K562 (cell line): ENCODE results near the gene SH3RF1. TPM values are rescaled to one million over a fixed set of nuclear protein-coding genes. Genes with fewer than 3 reads are reported as not detected.

ENCODE experiments used
- ATAC-seq: fragments of 200-7000 bp; cut with Tn5 transposase; 3 replicates; pipeline ENCODE4 v1.9.1; 2020; ENCODE audit warnings: moderate library complexity
- BruUV-seq: library from RNA; stranded (reverse); fragments of 400-500 nt; replicated peaks from 2 replicates; lab custom pipeline; 2021; lab: Mats Ljungman, UMichigan
- CTCF ChIA-PET: fragments of 300-600 bp; formaldehyde crosslinking; extraction: SDS; loops from one replicate; lab custom pipeline; 2021; ENCODE audit warnings: low intra/inter-chr PET ratio; lab: Yijun Ruan, JAX
- POLR2A ChIA-PET: fragments of 300-600, 350-650 bp; sonication (Branson Sonifier 250); formaldehyde crosslinking; extraction: SDS; loops from one replicate; lab custom pipeline; 2021; ENCODE audit warnings: antibody characterized with exemption, inconsistent platforms; lab: Yijun Ruan, JAX
- DNase-seq, 4 experiments: peaks; one replicate each; pipeline versions ENCODE4 v3.0.0 to v3.0.0-alpha.2; 2011 to 2018; ENCODE audit warnings: low spot score in 3 of 4, mixed read lengths in 3 of 4; ENCODE audit errors: extremely low read depth in 1 of 4
- FAIRE-seq: peaks from 2 replicates; lab custom pipeline; 2011; peaks lifted over from hg19 to GRCh38; lab: Jason Lieb, UNC
- H2AFZ ChIP-seq: 2 replicates; pipeline ENCODE4 v1.6.0; 2011; ENCODE audit warnings: low read depth, low read length, control low read depth, inconsistent platforms
- H3K27ac ChIP-seq: fragments of 200-600 bp; 3 replicates; pipeline ENCODE4 v1.8.0; 2011; ENCODE audit warnings: low read depth, mild to moderate bottlenecking, control low read depth, inconsistent platforms, low read length, moderate library complexity, mixed read lengths; ENCODE audit errors: extremely low read depth
- H3K27me3 ChIP-seq, 2 experiments: fragments of 300-600 bp in 1 of 2; 2 replicates in 1 of 2; 3 replicates in 1 of 2; pipeline versions ENCODE4 v1.6.0 to v1.8.0; 2011; ENCODE audit warnings: inconsistent platforms in 2 of 2, low read length in 2 of 2, mild to moderate bottlenecking in 1 of 2, mixed read lengths in 1 of 2, moderate library complexity in 1 of 2; ENCODE audit not compliant: control insufficient read depth in 2 of 2, insufficient read depth in 2 of 2
- H3K36me3 ChIP-seq: fragments of 300-600 bp; 3 replicates; pipeline ENCODE4 v1.8.0; 2011; ENCODE audit warnings: mild to moderate bottlenecking, low read length, inconsistent platforms; ENCODE audit not compliant: control insufficient read depth, insufficient read depth
- H3K4me1 ChIP-seq, 2 experiments: fragments of 200-600 bp in 1 of 2; replicated peaks in 1 of 2; 2 replicates in 1 of 2; 3 replicates in 1 of 2; pipeline versions ENCODE4 v1.5.1 to v1.8.0; 2011; ENCODE audit warnings: inconsistent platforms in 2 of 2, low read length in 2 of 2, mild to moderate bottlenecking in 1 of 2, mixed read lengths in 1 of 2, moderate library complexity in 1 of 2; ENCODE audit not compliant: control insufficient read depth in 2 of 2, insufficient read depth in 2 of 2
- H3K4me2 ChIP-seq: 2 replicates; pipeline ENCODE4 v1.6.1; 2011; ENCODE audit warnings: low read length, control low read depth, inconsistent platforms, mixed read lengths; ENCODE audit not compliant: insufficient read depth
- H3K4me3 ChIP-seq: fragments of 200-600 bp; sonication (generic), shearing (Covaris generic); 2 replicates; pipeline ENCODE4 v1.5.1; 2016; ENCODE audit warnings: control low read depth, inconsistent platforms
- H3K79me2 ChIP-seq: fragments of 200-600 bp; 3 replicates; pipeline ENCODE4 v1.8.0; 2011; ENCODE audit warnings: low read length, inconsistent platforms; ENCODE audit not compliant: control insufficient read depth, insufficient read depth
- H3K9ac ChIP-seq, 2 experiments: 2 replicates each; pipeline versions ENCODE4 v1.6.0 to v1.6.1; 2011; ENCODE audit warnings: low read depth in 2 of 2, low read length in 2 of 2, control low read depth in 1 of 2, inconsistent platforms in 1 of 2, mild to moderate bottlenecking in 1 of 2, mixed read lengths in 1 of 2; ENCODE audit not compliant: insufficient read depth in 1 of 2
- H3K9me1 ChIP-seq: one replicate; pipeline ENCODE4 v1.6.0; 2011; ENCODE audit warnings: inconsistent platforms, mild to moderate bottlenecking, low read length, moderate library complexity; ENCODE audit not compliant: control insufficient read depth, insufficient read depth
- H3K9me3 ChIP-seq: replicated peaks from 2 replicates; pipeline ENCODE4 v1.5.1; 2011; ENCODE audit warnings: low read depth, low read length, inconsistent platforms; ENCODE audit not compliant: control insufficient read depth, insufficient read depth
- H4K20me1 ChIP-seq: replicated peaks from 2 replicates; pipeline ENCODE4 v1.6.1; 2011; ENCODE audit warnings: low read length, inconsistent platforms, mixed read lengths; ENCODE audit not compliant: control insufficient read depth, insufficient read depth
- EGR1 ChIP-seq: fragments of 450-650 bp; conservative IDR thresholded peaks from 2 replicates; pipeline ENCODE4 v1.6.1; 2017; ENCODE audit warnings: mild to moderate bottlenecking
- ESRRB ChIP-seq: fragments of 250-450 bp; sonication (Bioruptor Pico); IDR thresholded peaks from 2 replicates; pipeline ENCODE4 v1.5.0; 2020; ENCODE audit warnings: mild to moderate bottlenecking, moderate library complexity, borderline replicate concordance
- MEF2A ChIP-seq: IDR thresholded peaks from 2 replicates; pipeline ENCODE4 v1.6.1; 2011; ENCODE audit warnings: low read depth, mild to moderate bottlenecking, low read length, moderate library complexity; ENCODE audit not compliant: control insufficient read depth
- NR2F6 ChIP-seq: fragments of 450-650 bp; formaldehyde crosslinking; IDR thresholded peaks from 2 replicates; pipeline ENCODE4 v1.4.0; 2020; ENCODE audit warnings: mild to moderate bottlenecking
- PML ChIP-seq: IDR thresholded peaks from 2 replicates; pipeline ENCODE4 v1.6.1; 2012; ENCODE audit warnings: low read length, inconsistent platforms
- RBM15 ChIP-seq: fragments of 200-400 bp; formaldehyde crosslinking; IDR thresholded peaks from 2 replicates; pipeline ENCODE4 v1.6.1; 2018; ENCODE audit warnings: mild to moderate bottlenecking, low read length, moderate library complexity; ENCODE audit not compliant: insufficient read depth
- SNIP1 ChIP-seq: fragments of 450-650 bp; IDR thresholded peaks from 2 replicates; pipeline ENCODE4 v1.7.1; 2017; ENCODE audit warnings: low read depth, mild to moderate bottlenecking
- ZNF766 ChIP-seq: fragments of 200-800 bp; sonication (Bioruptor generic); conservative IDR thresholded peaks from 2 replicates; pipeline ENCODE4 v1.6.1; 2016; ENCODE audit warnings: missing genetic modification characterization, missing compliant biosample characterization
- WGBS: fragments of 100-300 bp; shearing (Covaris generic); methylation state at CpG from one replicate; pipeline ENCODE4 v1.1.6; 2016; ENCODE audit warnings: low coverage, mixed read lengths; ENCODE audit not compliant: insufficient coverage; ENCODE audit errors: missing lambda C conversion rate; 5-methylcytosine and 5-hydroxymethylcytosine counted together
- in situ Hi-C: fragments of 300-500 bp; cut with MboI; formaldehyde crosslinking; loops from 4 replicates; pipeline ENCODE4 v1.15.0; 2018; ENCODE audit warnings: inconsistent platforms, mixed read lengths
- intact Hi-C: fragments of 100-400 bp; cut with micrococcal nuclease; formaldehyde crosslinking; loops from 2 replicates; pipeline ENCODE4 v1.14.2; 2022
- polyA plus RNA-seq, 8 experiments: library from polyadenylated mRNA; depleted of rRNA in 4 of 8; stranded (reverse) in 5 of 8; unstranded in 3 of 8; fragments of >200 nt; fragmentation: Nextera tagmentation in 2 of 8; fragmentation: Illumina TruSeq in 1 of 8; extraction: Ambion mirVana in 2 of 8; extraction: Trizol in 1 of 8; gene quantifications; 2 replicates each; pipeline versions ENCODE4 v1.2.1 to v1.2.3, GENCODE V29; 2011 to 2014; ENCODE audit warnings: inconsistent platforms in 1 of 8, missing spikeins in 1 of 8
- total RNA-seq, 7 experiments: library from RNA; depleted of rRNA in 6 of 7; stranded (reverse); fragments of >200 nt in 6 of 7; fragmentation: Illumina TruSeq in 2 of 7; extraction: Trizol in 2 of 7; gene quantifications; 2 replicates each; pipeline versions ENCODE4 v1.2.1 to v1.2.3, GENCODE V29; 2011 to 2021; ENCODE audit warnings: low replicate concordance in 1 of 7
- TF ChIP-seq, protein P1 (sequence below), 2 experiments: fragments of 450-650 bp in 1 of 2; IDR thresholded peaks; 2 replicates each; pipeline ENCODE4 v1.6.1; 2011 to 2017; ENCODE audit warnings: low read depth in 2 of 2, antibody characterized with exemption in 1 of 2, borderline replicate concordance in 1 of 2, low read length in 1 of 2, mild to moderate bottlenecking in 1 of 2, mixed read lengths in 1 of 2; ENCODE audit not compliant: control insufficient read depth in 1 of 2
- TF ChIP-seq, protein P2 (sequence below): fragments of 250-450 bp; sonication (Bioruptor Pico); IDR thresholded peaks from 2 replicates; pipeline ENCODE4 v1.5.0; 2021; ENCODE audit warnings: mild to moderate bottlenecking, borderline replicate concordance

The SH3RF1 gene
- total and polyA plus RNA-seq, 9 of the 15 experiments (the other 6 are each of a cell fraction or from before 2014, with no cell fraction given) = 0.04 to 0.16 (median 0.11) TPM; not detected in 6

DNA sequence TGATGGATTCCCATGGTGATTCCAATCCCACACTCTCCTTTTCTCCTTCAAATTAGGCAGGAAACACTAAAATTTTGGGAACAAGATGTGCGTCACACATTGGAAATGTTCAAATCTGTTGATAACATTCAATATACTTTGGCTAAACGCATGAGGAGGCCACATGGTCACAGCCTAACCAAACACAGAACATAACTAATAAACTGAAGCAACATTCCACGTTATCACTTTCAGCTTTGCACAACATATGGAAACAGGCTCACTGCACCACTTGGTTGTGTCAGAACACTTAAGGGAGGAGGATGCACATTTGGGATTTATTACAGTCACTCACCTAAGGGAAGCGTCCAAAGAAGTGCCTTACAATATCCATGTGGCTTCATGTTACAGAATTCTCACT lies 4.7 kb downstream of the SH3RF1 start (continued):
- TF ChIP-seq, protein P1, sequence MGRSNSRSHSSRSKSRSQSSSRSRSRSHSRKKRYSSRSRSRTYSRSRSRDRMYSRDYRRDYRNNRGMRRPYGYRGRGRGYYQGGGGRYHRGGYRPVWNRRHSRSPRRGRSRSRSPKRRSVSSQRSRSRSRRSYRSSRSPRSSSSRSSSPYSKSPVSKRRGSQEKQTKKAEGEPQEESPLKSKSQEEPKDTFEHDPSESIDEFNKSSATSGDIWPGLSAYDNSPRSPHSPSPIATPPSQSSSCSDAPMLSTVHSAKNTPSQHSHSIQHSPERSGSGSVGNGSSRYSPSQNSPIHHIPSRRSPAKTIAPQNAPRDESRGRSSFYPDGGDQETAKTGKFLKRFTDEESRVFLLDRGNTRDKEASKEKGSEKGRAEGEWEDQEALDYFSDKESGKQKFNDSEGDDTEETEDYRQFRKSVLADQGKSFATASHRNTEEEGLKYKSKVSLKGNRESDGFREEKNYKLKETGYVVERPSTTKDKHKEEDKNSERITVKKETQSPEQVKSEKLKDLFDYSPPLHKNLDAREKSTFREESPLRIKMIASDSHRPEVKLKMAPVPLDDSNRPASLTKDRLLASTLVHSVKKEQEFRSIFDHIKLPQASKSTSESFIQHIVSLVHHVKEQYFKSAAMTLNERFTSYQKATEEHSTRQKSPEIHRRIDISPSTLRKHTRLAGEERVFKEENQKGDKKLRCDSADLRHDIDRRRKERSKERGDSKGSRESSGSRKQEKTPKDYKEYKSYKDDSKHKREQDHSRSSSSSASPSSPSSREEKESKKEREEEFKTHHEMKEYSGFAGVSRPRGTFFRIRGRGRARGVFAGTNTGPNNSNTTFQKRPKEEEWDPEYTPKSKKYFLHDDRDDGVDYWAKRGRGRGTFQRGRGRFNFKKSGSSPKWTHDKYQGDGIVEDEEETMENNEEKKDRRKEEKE (IDR thresholded peaks at IDR 0.05; ENCODE audit: borderline replicate concordance in 1 of 2, control insufficient read depth in 1 of 2, low read depth in 2 of 2, low read length in 1 of 2) = no peak
- TF ChIP-seq ESRRB (CRISPR knock-in tag) (no peak), NR2F6 (CRISPR knock-in tag) (no peak)
- TF ChIP-seq, all 486 proteins: peak for 0

DNA sequence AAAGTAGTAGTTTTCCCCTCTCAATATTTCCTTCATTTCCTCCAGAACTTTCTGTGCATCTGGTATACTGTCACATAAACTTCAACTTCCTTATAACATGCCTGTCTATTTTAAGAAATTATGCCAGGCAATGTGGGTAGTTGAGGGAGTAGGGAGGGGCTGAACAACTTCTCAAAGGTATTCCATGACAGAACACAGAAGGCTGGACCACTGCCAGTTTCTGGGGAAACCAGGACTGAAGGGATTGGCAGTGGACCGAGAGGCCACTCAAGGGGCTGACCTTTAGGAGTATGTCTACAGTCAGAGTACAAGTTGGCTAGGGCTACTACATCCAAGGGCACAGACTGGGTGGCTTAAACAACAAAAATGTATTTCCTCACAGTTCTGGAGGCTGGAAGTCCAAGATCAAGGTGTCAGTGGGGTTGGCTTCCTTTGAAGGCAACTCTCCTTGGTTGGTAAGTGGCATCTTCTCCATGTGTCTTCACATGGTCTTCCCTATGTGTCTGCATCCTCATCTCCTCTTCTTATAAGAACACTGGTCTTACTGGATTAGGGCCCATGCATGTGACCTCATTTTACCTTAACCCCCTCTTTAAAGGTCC lies 6.9 kb downstream of the SH3RF1 start:
- no peak for FAIRE-seq
- no TSS peak for BruUV-seq
- Histone ChIP-seq H3K9ac (no peak overlapping the region), H3K79me2 (no peaks in the 10 kb centered on the region), H2AFZ (no peak overlapping the region), H3K9me1 (no peaks in the 10 kb centered on the region), H3K4me2 (no peak overlapping the region), H3K4me1 (no peaks in the 10 kb centered on the region), H3K36me3 (no peaks in the 10 kb centered on the region), H4K20me1 (no peaks in the 10 kb centered on the region), H3K27ac (no peak overlapping the region), H3K27me3 (peaks cover under 1 to 8% of the 10 kb centered on the region in 2 experiments; a peak in 3 of 5 replicates), H3K9me3 (no peaks in the 10 kb centered on the region), H3K4me3 (no peak overlapping the region)
- in situ Hi-C loops (no loop called here), intact Hi-C loops (no loop called here)
- no peak for TF ChIP-seq PML
- no peak for TF ChIP-seq RBM15
- TF ChIP-seq ZNF766 = no peak
- no peak for TF ChIP-seq SNIP1
- TF ChIP-seq, protein P2, sequence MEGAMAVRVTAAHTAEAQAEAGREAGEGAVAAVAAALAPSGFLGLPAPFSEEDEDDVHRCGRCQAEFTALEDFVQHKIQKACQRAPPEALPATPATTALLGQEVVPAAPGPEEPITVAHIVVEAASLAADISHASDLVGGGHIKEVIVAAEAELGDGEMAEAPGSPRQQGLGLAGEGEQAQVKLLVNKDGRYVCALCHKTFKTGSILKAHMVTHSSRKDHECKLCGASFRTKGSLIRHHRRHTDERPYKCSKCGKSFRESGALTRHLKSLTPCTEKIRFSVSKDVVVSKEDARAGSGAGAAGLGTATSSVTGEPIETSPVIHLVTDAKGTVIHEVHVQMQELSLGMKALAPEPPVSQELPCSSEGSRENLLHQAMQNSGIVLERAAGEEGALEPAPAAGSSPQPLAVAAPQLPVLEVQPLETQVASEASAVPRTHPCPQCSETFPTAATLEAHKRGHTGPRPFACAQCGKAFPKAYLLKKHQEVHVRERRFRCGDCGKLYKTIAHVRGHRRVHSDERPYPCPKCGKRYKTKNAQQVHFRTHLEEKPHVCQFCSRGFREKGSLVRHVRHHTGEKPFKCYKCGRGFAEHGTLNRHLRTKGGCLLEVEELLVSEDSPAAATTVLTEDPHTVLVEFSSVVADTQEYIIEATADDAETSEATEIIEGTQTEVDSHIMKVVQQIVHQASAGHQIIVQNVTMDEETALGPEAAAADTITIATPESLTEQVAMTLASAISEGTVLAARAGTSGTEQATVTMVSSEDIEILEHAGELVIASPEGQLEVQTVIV (CRISPR knock-in tag) = no peak
- TF ChIP-seq MEF2A = no peak
- TF ChIP-seq EGR1 = no peak
- POLR2A ChIA-PET = interaction anchor here (0.6 kb wide), 1 partner anchor 127 kb away, joined by 3 read pairs; no protein-coding TSS in a partner anchor
- CTCF ChIA-PET = no interaction called here
- 0% methylated on average over 1 of the region's 1 CpG for WGBS
- no peak for ATAC-seq
- no peak for DNase-seq
